H9 (cell line): ENCODE data around the gene GALT. TPM values are rescaled to one million over a fixed set of nuclear protein-coding genes. Genes with fewer than 3 reads are reported as not detected.

Experiments used
- DNase-seq: peaks from one replicate; pipeline ENCODE4 v3.0.0-alpha.2; 2017
- H2AFZ ChIP-seq: one replicate; pipeline ENCODE4 v1.6.1; 2013; ENCODE audit warnings: mild to moderate bottlenecking, low read length, control low read depth, moderate library complexity
- H2AK5ac ChIP-seq: 2 replicates; pipeline ENCODE4 v1.6.1; 2013; ENCODE audit warnings: low read length, control low read depth, mixed read lengths; ENCODE audit not compliant: insufficient read length
- H2BK120ac ChIP-seq: one replicate; pipeline ENCODE4 v1.6.1; 2013; ENCODE audit warnings: low read depth, mild to moderate bottlenecking, low read length, control low read depth, inconsistent platforms; ENCODE audit not compliant: poor library complexity, severe bottlenecking
- H2BK12ac ChIP-seq: 2 replicates; pipeline ENCODE4 v1.6.1; 2013; ENCODE audit warnings: low read length, control low read depth, mixed read lengths, low read depth; ENCODE audit not compliant: insufficient read length
- H2BK15ac ChIP-seq: 2 replicates; pipeline ENCODE4 v1.6.1; 2013; ENCODE audit warnings: low read depth, low read length, control low read depth
- H2BK20ac ChIP-seq: one replicate; pipeline ENCODE4 v1.6.1; 2013; ENCODE audit warnings: low read depth, mild to moderate bottlenecking, low read length, control low read depth, inconsistent platforms; ENCODE audit not compliant: poor library complexity, severe bottlenecking
- H2BK5ac ChIP-seq: 2 replicates; pipeline ENCODE4 v1.6.1; 2013; ENCODE audit warnings: low read length, control low read depth, mixed read lengths; ENCODE audit not compliant: insufficient read length
- H3K14ac ChIP-seq: 2 replicates; pipeline ENCODE4 v1.6.1; 2013; ENCODE audit warnings: low read length, control low read depth; ENCODE audit not compliant: insufficient read depth
- H3K18ac ChIP-seq: 2 replicates; pipeline ENCODE4 v1.6.1; 2013; ENCODE audit warnings: low read depth, mild to moderate bottlenecking, mixed read lengths, low read length, control low read depth; ENCODE audit not compliant: insufficient read length
- H3K23ac ChIP-seq: 2 replicates; pipeline ENCODE4 v1.6.1; 2013; ENCODE audit warnings: low read length, control low read depth, mixed read lengths, low read depth; ENCODE audit not compliant: insufficient read length
- H3K23me2 ChIP-seq: 2 replicates; pipeline ENCODE4 v1.6.1; 2013; ENCODE audit warnings: low read depth, mild to moderate bottlenecking, mixed read lengths, low read length, control low read depth; ENCODE audit not compliant: insufficient read length, poor library complexity, severe bottlenecking
- H3K27ac ChIP-seq: 2 replicates; pipeline ENCODE4 v1.5.1; 2013; ENCODE audit warnings: low read length, control low read depth, mixed read lengths, low read depth; ENCODE audit not compliant: insufficient read length
- H3K27me3 ChIP-seq: 2 replicates; pipeline ENCODE4 v1.6.1; 2013; ENCODE audit warnings: low read length, control low read depth, inconsistent platforms; ENCODE audit not compliant: insufficient read depth
- H3K4ac ChIP-seq: 2 replicates; pipeline ENCODE4 v1.6.1; 2013; ENCODE audit warnings: low read depth, mild to moderate bottlenecking, control low read depth, inconsistent platforms, low read length, moderate library complexity
- H3K4me1 ChIP-seq: 2 replicates; pipeline ENCODE4 v1.6.1; 2013; ENCODE audit warnings: low read length, control low read depth, inconsistent platforms; ENCODE audit not compliant: insufficient read depth
- H3K4me2 ChIP-seq: 2 replicates; pipeline ENCODE4 v1.6.1; 2013; ENCODE audit warnings: low read length, control low read depth, mixed read lengths; ENCODE audit not compliant: insufficient read length, insufficient read depth
- H3K56ac ChIP-seq: 2 replicates; pipeline ENCODE4 v1.6.1; 2013; ENCODE audit warnings: low read depth, mild to moderate bottlenecking, mixed read lengths, low read length, control low read depth; ENCODE audit not compliant: insufficient read length
- H3K79me1 ChIP-seq: 2 replicates; pipeline ENCODE4 v1.6.1; 2013; ENCODE audit warnings: low read depth, mild to moderate bottlenecking, moderate library complexity, low read length, control low read depth, inconsistent platforms; ENCODE audit not compliant: insufficient read depth, poor library complexity, severe bottlenecking
- H3K79me2 ChIP-seq: 2 replicates; pipeline ENCODE4 v1.6.1; 2013; ENCODE audit warnings: low read length, control low read depth, inconsistent platforms; ENCODE audit not compliant: insufficient read depth
- H3K9ac ChIP-seq: 2 replicates; pipeline ENCODE4 v1.6.1; 2013; ENCODE audit warnings: low read length, control low read depth, mixed read lengths; ENCODE audit not compliant: insufficient read length; ENCODE audit errors: extremely low read depth
- H3K9me3 ChIP-seq: one replicate; pipeline ENCODE4 v1.6.1; 2013; ENCODE audit warnings: low read depth, low read length, inconsistent platforms; ENCODE audit not compliant: control insufficient read depth
- H3T11ph ChIP-seq: one replicate; pipeline ENCODE4 v1.6.1; 2013; ENCODE audit warnings: mild to moderate bottlenecking, low read length, control low read depth, inconsistent platforms
- H4K20me1 ChIP-seq: one replicate; pipeline ENCODE4 v1.6.1; 2013; ENCODE audit not compliant: control insufficient read depth, insufficient read length, insufficient read depth
- H4K5ac ChIP-seq: 2 replicates; pipeline ENCODE4 v1.6.1; 2013; ENCODE audit warnings: low read depth, mild to moderate bottlenecking, mixed read lengths, low read length, control low read depth; ENCODE audit not compliant: insufficient read length
- H4K8ac ChIP-seq: replicated peaks from 2 replicates; pipeline ENCODE4 v1.6.1; 2013; ENCODE audit warnings: low read length, control low read depth, mixed read lengths, low read depth; ENCODE audit not compliant: insufficient read length
- H4K91ac ChIP-seq: 2 replicates; pipeline ENCODE4 v1.6.1; 2013; ENCODE audit warnings: low read depth, mild to moderate bottlenecking, moderate library complexity, mixed read lengths, low read length, control low read depth; ENCODE audit not compliant: insufficient read length
- H3K27ac Mint-ChIP-seq, 3 experiments: 2 replicates in 2 of 3; 3 replicates in 1 of 3; pipeline ENCODE4 v1.8.0; 2020 to 2021; ENCODE audit warnings: mixed read lengths in 3 of 3, mild to moderate bottlenecking in 1 of 3, moderate library complexity in 1 of 3
- H3K27me3 Mint-ChIP-seq: 2 replicates; pipeline ENCODE4 v1.8.0; 2021; ENCODE audit warnings: low read depth, mild to moderate bottlenecking, moderate library complexity, mixed read lengths
- H3K36me3 Mint-ChIP-seq, 3 experiments: 2 replicates in 2 of 3; 3 replicates in 1 of 3; pipeline ENCODE4 v1.8.0; 2020 to 2021; ENCODE audit warnings: low read depth in 3 of 3, mixed read lengths in 3 of 3; ENCODE audit not compliant: insufficient read depth in 1 of 3
- H3K4me1 Mint-ChIP-seq, 2 experiments: 2 replicates each; pipeline ENCODE4 v1.8.0; 2020; ENCODE audit warnings: mixed read lengths in 2 of 2
- H3K4me3 Mint-ChIP-seq, 2 experiments: 2 replicates in 1 of 2; 3 replicates in 1 of 2; pipeline ENCODE4 v1.8.0; 2020 to 2021; ENCODE audit warnings: mild to moderate bottlenecking in 2 of 2, mixed read lengths in 2 of 2, moderate library complexity in 1 of 2
- H3K9me3 Mint-ChIP-seq, 2 experiments: 2 replicates in 1 of 2; 3 replicates in 1 of 2; pipeline ENCODE4 v1.8.0; 2020; ENCODE audit warnings: mild to moderate bottlenecking in 2 of 2, mixed read lengths in 2 of 2, moderate library complexity in 1 of 2
- CTCF ChIP-seq: fragments of 200-600 bp; sonication (generic); conservative IDR thresholded peaks from 3 replicates; pipeline ENCODE4 v1.8.0; 2021; ENCODE audit warnings: antibody characterized with exemption, mild to moderate bottlenecking
- WGBS: extraction: QIAGEN DNeasy Blood & Tissue Kit; methylation state at CpG from one replicate; pipeline ENCODE4 v1.1.7; 2013; ENCODE audit warnings: missing lambda C conversion rate, low lambda C conversion rate, mixed read lengths; ENCODE audit not compliant: insufficient read length; ENCODE audit errors: extremely low coverage; 5-methylcytosine and 5-hydroxymethylcytosine counted together
- total RNA-seq: library from RNA; stranded (reverse); gene quantifications from 2 replicates; pipeline ENCODE4 v1.2.1, GENCODE V29; 2021

The GALT gene
- total RNA-seq, 1 experiment from 2014 or later, result 41.5 TPM

- no peak for DNase-seq
- Histone ChIP-seq H4K8ac (no peak overlapping the region), H3K9me3 (no peaks in the 10 kb centered on the region), H3K18ac (no peak overlapping the region), H3K4ac (no peak overlapping the region), H3K79me2 (peaks cover 2% of the 10 kb centered on the region; the same call in 1 of the 2 replicates), H3K56ac (no peak overlapping the region), H3K14ac (no peak overlapping the region), H3K27ac (no peak overlapping the region), H2BK12ac (no peak overlapping the region), H3K9ac (no peak overlapping the region), H2BK120ac (no peak overlapping the region), H2AK5ac (no peak overlapping the region), H3T11ph (no peak overlapping the region), H3K4me1 (peaks cover 12% of the 10 kb centered on the region; the same call in 1 of the 2 replicates), H3K4me2 (no peak overlapping the region), H2BK5ac (no peak overlapping the region), H3K79me1 (no peaks in the 10 kb centered on the region), H3K27me3 (no peaks in the 10 kb centered on the region), H4K91ac (no peak overlapping the region), H2BK15ac (no peak overlapping the region), H3K23me2 (peaks cover 16% of the 10 kb centered on the region), H2BK20ac (no peak overlapping the region), H3K23ac (no peak overlapping the region), H2AFZ (no peak overlapping the region), H4K5ac (no peak overlapping the region), H4K20me1 (peaks cover 3% of the 10 kb centered on the region)
- no peak for TF ChIP-seq CTCF
- Mint-ChIP-seq H3K4me1 (peaks cover 46 to 58% of the 10 kb centered on the region in 2 experiments), H3K4me3 (no peak overlapping the region; a peak in 1 of 5 replicates), H3K9me3 (no peaks in the 10 kb centered on the region), H3K27ac (peak overlapping the region in 1 of 3 experiments; percentile 49; a peak in 1 of 7 replicates), H3K27me3 (peaks cover 2% of the 10 kb centered on the region), H3K36me3 (peaks cover 16 to 28% (median 24%) of the 10 kb centered on the region in 3 experiments; a peak in 6 of 7 replicates)
- no CpG with 5 or more reads among the region's 5 CpGs for WGBS
Observed at GRCh38 chr9:34650816-34651215, 4.3 kb downstream of the GALT start.
